GM23338 (cell line): ENCODE data around the gene SPTB. TPM values are rescaled to one million over a fixed set of nuclear protein-coding genes. Genes with fewer than 3 reads are reported as not detected.

Source experiments
- ATAC-seq: fragments of 200-7000 bp; cut with Tn5 transposase; 3 replicates; pipeline ENCODE4 v1.9.1; 2020
- DNase-seq: peaks from one replicate; pipeline ENCODE4 v3.0.0-alpha.2; 2015; ENCODE audit warnings: low spot score
- H2AFZ ChIP-seq: fragments of 200-600 bp; sonication (generic); 2 replicates; pipeline ENCODE4 v1.8.0; 2016; ENCODE audit warnings: antibody characterized with exemption, mild to moderate bottlenecking, moderate library complexity
- H3F3A ChIP-seq: fragments of 200-600 bp; sonication (generic); replicated peaks from 2 replicates; pipeline ENCODE4 v1.8.0; 2017; ENCODE audit warnings: antibody characterized with exemption, mixed run types, low read depth
- H3K27ac ChIP-seq: fragments of 200-600 bp; sonication (generic); 2 replicates; pipeline ENCODE4 v1.6.1; 2016; ENCODE audit warnings: low read depth
- H3K27me3 ChIP-seq: fragments of 200-600 bp; sonication (generic); 2 replicates; pipeline ENCODE4 v1.8.0; 2016; ENCODE audit warnings: mild to moderate bottlenecking, mixed run types, moderate library complexity; ENCODE audit not compliant: insufficient read depth
- H3K36me3 ChIP-seq: fragments of 200-600 bp; sonication (generic); 2 replicates; pipeline ENCODE4 v1.8.0; 2016; ENCODE audit warnings: mild to moderate bottlenecking; ENCODE audit not compliant: insufficient read depth
- H3K4me1 ChIP-seq: fragments of 200-600 bp; sonication (generic); 2 replicates; pipeline ENCODE4 v1.8.0; 2016; ENCODE audit warnings: mild to moderate bottlenecking, moderate library complexity; ENCODE audit not compliant: insufficient read depth
- H3K4me2 ChIP-seq: fragments of 200-600 bp; sonication (generic); 2 replicates; pipeline ENCODE4 v1.7.1; 2017; ENCODE audit warnings: mixed run types
- H3K4me3 ChIP-seq: fragments of 200-600 bp; sonication (generic); 2 replicates; pipeline ENCODE4 v1.6.1; 2016; ENCODE audit warnings: mixed run types
- H3K79me2 ChIP-seq: fragments of 200-600 bp; sonication (generic); replicated peaks from 2 replicates; pipeline ENCODE4 v1.8.0; 2017; ENCODE audit warnings: mild to moderate bottlenecking; ENCODE audit not compliant: insufficient read depth
- H3K9me2 ChIP-seq: fragments of 200-600 bp; sonication (generic); 2 replicates; pipeline ENCODE4 v1.8.0; 2017; ENCODE audit not compliant: insufficient read depth
- H4K20me1 ChIP-seq: fragments of 200-600 bp; sonication (generic); replicated peaks from 2 replicates; pipeline ENCODE4 v1.8.0; 2017; ENCODE audit warnings: mild to moderate bottlenecking; ENCODE audit not compliant: insufficient read depth
- H3K27ac Mint-ChIP-seq: 2 replicates; pipeline ENCODE4 v1.8.0; 2020; ENCODE audit warnings: inconsistent platforms, mild to moderate bottlenecking, moderate library complexity, mixed read lengths
- H3K27me3 Mint-ChIP-seq: 3 replicates; pipeline ENCODE4 v1.8.0; 2022; ENCODE audit warnings: low read depth, mild to moderate bottlenecking, moderate library complexity, mixed read lengths, inconsistent platforms; ENCODE audit not compliant: insufficient read depth, poor library complexity
- H3K36me3 Mint-ChIP-seq: 3 replicates; pipeline ENCODE4 v1.8.0; 2021; ENCODE audit warnings: low read depth, mild to moderate bottlenecking, inconsistent platforms, moderate library complexity, mixed read lengths
- H3K4me1 Mint-ChIP-seq: 3 replicates; pipeline ENCODE4 v1.8.0; 2020; ENCODE audit warnings: mild to moderate bottlenecking, inconsistent platforms, mixed read lengths
- H3K4me3 Mint-ChIP-seq: 3 replicates; pipeline ENCODE4 v1.8.0; 2021; ENCODE audit warnings: moderate library complexity, mild to moderate bottlenecking, inconsistent platforms, mixed read lengths
- H3K9me3 Mint-ChIP-seq: 3 replicates; pipeline ENCODE4 v1.8.0; 2020; ENCODE audit warnings: moderate library complexity, mild to moderate bottlenecking, inconsistent platforms, mixed read lengths
- EZH2 ChIP-seq: fragments of 200-600 bp; sonication (generic); IDR thresholded peaks from one replicate; pipeline ENCODE4 v1.8.0; 2017; ENCODE audit warnings: antibody characterized with exemption, mild to moderate bottlenecking, low read depth; ENCODE audit not compliant: unreplicated experiment
- EZH2phosphoT487 ChIP-seq: fragments of 200-600 bp; sonication (generic); IDR thresholded peaks from one replicate; pipeline ENCODE4 v1.8.1; 2018; ENCODE audit warnings: antibody characterized with exemption; ENCODE audit not compliant: unreplicated experiment
- JUNB ChIP-seq: IDR thresholded peaks from one replicate; pipeline ENCODE4 v1.6.1; 2016; ENCODE audit warnings: antibody characterized with exemption; ENCODE audit not compliant: unreplicated experiment
- POLR2AphosphoS5 ChIP-seq: IDR thresholded peaks from 2 replicates; pipeline ENCODE4 v1.6.1; 2016; ENCODE audit warnings: antibody characterized with exemption, low read depth
- ZNF114 ChIP-seq: fragments of 250-450 bp; sonication (Bioruptor Pico); IDR thresholded peaks from 2 replicates; pipeline ENCODE4 v1.5.0; 2020; ENCODE audit warnings: mild to moderate bottlenecking, moderate library complexity
- ZNF331 ChIP-seq: fragments of 250-450 bp; sonication (Bioruptor Pico); IDR thresholded peaks from 2 replicates; pipeline ENCODE4 v1.5.0; 2020; ENCODE audit warnings: low read depth, mild to moderate bottlenecking, moderate library complexity
- polyA plus RNA-seq: library from polyadenylated mRNA; unstranded; fragments of >200 nt; fragmentation: Nextera tagmentation; extraction: Ambion mirVana; gene quantifications from 2 replicates; pipeline ENCODE4 v1.2.1, GENCODE V29; 2016
- total RNA-seq: library from RNA; depleted of rRNA; stranded (reverse); fragments of >200 nt; shearing (Covaris generic); gene quantifications from 2 replicates; pipeline ENCODE4 v1.2.3, GENCODE V29; 2014
- TF ChIP-seq, protein P1 (sequence below): IDR thresholded peaks from 2 replicates; pipeline ENCODE4 v1.6.1; 2016; ENCODE audit warnings: antibody characterized with exemption
- TF ChIP-seq, protein P2 (sequence below): IDR thresholded peaks from one replicate; pipeline ENCODE4 v1.6.1; 2018; ENCODE audit warnings: antibody characterized with exemption; ENCODE audit not compliant: unreplicated experiment
- TF ChIP-seq, protein P3 (sequence below), 2 experiments: fragments of 200-600 bp in 1 of 2; sonication (generic) in 1 of 2; conservative IDR thresholded peaks; 2 replicates each; pipeline versions ENCODE4 v1.5.1 to v1.6.1; 2016 to 2017; ENCODE audit warnings: antibody characterized with exemption in 2 of 2, low read depth in 2 of 2, mild to moderate bottlenecking in 2 of 2, moderate library complexity in 1 of 2
- TF ChIP-seq, protein P4 (sequence below): fragments of 250-450 bp; sonication (Bioruptor Pico); IDR thresholded peaks from 2 replicates; pipeline ENCODE4 v1.5.0; 2020; ENCODE audit warnings: mild to moderate bottlenecking, moderate library complexity

SPTB gene
- total and polyA plus RNA-seq, 2 experiments from 2014 or later, result 1.1 to 1.9 TPM

DNA sequence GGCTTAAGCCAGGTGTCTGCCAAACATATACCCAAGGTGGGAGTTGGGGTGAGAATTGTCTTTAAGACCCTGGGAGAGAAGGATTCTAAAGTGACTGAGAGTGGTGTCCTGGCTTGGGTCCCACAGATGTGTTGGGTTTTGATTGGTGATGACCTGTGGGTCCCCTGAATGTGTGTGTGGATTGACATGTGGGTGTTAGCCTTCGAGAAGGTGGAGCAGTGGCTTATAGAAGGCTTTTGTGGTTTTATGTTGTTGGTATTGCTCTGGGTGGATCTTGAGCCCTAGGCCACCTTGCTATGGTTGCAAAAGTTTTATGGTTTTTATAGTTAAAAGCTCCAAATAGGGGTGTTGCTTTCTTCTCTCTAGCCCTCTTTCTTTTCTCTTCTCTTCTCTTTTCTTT, 145.8 kb downstream of the SPTB start:
- H4K20me1 ChIP-seq, result peaks cover 8% of the 10 kb centered on the region; the same call in 1 of the 2 replicates
- DNase-seq, result no peak
- Mint-ChIP-seq H3K9me3 (no peaks in the 10 kb centered on the region), H3K4me1 (peaks cover 31% of the 10 kb centered on the region), H3K27ac (no peak overlapping the region), H3K4me3 (no peak overlapping the region), H3K36me3 (peaks cover 68% of the 10 kb centered on the region), H3K27me3 (peaks cover 6% of the 10 kb centered on the region)
- no peak overlapping the region for H3K4me3 ChIP-seq
- peaks cover 8% of the 10 kb centered on the region for H3K4me1 ChIP-seq
- peaks cover 22% of the 10 kb centered on the region for H3K79me2 ChIP-seq
- no peaks in the 10 kb centered on the region for H3K27me3 ChIP-seq
- 0 out of 2 replicates have a peak, but pooled peaks cover 6% of the 10 kb centered on the region for H3F3A ChIP-seq
- H3K27ac ChIP-seq, result no peak overlapping the region
- no peak overlapping the region for H3K4me2 ChIP-seq
- H3K36me3 ChIP-seq, result peaks cover 4% of the 10 kb centered on the region; the same call in 1 of the 2 replicates
- H3K9me2 ChIP-seq, result no peaks in the 10 kb centered on the region
- TF ChIP-seq POLR2AphosphoS5 (no peak), EZH2phosphoT487 (no peak), ZNF331 (CRISPR knock-in tag) (no peak), EZH2 (no peak), JUNB (no peak), ZNF114 (no peak)
- TF ChIP-seq, protein P1, sequence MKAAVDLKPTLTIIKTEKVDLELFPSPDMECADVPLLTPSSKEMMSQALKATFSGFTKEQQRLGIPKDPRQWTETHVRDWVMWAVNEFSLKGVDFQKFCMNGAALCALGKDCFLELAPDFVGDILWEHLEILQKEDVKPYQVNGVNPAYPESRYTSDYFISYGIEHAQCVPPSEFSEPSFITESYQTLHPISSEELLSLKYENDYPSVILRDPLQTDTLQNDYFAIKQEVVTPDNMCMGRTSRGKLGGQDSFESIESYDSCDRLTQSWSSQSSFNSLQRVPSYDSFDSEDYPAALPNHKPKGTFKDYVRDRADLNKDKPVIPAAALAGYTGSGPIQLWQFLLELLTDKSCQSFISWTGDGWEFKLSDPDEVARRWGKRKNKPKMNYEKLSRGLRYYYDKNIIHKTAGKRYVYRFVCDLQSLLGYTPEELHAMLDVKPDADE, result no peak
- TF ChIP-seq, protein P2, sequence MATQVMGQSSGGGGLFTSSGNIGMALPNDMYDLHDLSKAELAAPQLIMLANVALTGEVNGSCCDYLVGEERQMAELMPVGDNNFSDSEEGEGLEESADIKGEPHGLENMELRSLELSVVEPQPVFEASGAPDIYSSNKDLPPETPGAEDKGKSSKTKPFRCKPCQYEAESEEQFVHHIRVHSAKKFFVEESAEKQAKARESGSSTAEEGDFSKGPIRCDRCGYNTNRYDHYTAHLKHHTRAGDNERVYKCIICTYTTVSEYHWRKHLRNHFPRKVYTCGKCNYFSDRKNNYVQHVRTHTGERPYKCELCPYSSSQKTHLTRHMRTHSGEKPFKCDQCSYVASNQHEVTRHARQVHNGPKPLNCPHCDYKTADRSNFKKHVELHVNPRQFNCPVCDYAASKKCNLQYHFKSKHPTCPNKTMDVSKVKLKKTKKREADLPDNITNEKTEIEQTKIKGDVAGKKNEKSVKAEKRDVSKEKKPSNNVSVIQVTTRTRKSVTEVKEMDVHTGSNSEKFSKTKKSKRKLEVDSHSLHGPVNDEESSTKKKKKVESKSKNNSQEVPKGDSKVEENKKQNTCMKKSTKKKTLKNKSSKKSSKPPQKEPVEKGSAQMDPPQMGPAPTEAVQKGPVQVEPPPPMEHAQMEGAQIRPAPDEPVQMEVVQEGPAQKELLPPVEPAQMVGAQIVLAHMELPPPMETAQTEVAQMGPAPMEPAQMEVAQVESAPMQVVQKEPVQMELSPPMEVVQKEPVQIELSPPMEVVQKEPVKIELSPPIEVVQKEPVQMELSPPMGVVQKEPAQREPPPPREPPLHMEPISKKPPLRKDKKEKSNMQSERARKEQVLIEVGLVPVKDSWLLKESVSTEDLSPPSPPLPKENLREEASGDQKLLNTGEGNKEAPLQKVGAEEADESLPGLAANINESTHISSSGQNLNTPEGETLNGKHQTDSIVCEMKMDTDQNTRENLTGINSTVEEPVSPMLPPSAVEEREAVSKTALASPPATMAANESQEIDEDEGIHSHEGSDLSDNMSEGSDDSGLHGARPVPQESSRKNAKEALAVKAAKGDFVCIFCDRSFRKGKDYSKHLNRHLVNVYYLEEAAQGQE, result no peak
- TF ChIP-seq, protein P3, sequence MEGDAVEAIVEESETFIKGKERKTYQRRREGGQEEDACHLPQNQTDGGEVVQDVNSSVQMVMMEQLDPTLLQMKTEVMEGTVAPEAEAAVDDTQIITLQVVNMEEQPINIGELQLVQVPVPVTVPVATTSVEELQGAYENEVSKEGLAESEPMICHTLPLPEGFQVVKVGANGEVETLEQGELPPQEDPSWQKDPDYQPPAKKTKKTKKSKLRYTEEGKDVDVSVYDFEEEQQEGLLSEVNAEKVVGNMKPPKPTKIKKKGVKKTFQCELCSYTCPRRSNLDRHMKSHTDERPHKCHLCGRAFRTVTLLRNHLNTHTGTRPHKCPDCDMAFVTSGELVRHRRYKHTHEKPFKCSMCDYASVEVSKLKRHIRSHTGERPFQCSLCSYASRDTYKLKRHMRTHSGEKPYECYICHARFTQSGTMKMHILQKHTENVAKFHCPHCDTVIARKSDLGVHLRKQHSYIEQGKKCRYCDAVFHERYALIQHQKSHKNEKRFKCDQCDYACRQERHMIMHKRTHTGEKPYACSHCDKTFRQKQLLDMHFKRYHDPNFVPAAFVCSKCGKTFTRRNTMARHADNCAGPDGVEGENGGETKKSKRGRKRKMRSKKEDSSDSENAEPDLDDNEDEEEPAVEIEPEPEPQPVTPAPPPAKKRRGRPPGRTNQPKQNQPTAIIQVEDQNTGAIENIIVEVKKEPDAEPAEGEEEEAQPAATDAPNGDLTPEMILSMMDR (conservative IDR thresholded peaks at IDR 0.05; ENCODE audit: low read depth in 2 of 2), result no peak
- TF ChIP-seq, protein P4, sequence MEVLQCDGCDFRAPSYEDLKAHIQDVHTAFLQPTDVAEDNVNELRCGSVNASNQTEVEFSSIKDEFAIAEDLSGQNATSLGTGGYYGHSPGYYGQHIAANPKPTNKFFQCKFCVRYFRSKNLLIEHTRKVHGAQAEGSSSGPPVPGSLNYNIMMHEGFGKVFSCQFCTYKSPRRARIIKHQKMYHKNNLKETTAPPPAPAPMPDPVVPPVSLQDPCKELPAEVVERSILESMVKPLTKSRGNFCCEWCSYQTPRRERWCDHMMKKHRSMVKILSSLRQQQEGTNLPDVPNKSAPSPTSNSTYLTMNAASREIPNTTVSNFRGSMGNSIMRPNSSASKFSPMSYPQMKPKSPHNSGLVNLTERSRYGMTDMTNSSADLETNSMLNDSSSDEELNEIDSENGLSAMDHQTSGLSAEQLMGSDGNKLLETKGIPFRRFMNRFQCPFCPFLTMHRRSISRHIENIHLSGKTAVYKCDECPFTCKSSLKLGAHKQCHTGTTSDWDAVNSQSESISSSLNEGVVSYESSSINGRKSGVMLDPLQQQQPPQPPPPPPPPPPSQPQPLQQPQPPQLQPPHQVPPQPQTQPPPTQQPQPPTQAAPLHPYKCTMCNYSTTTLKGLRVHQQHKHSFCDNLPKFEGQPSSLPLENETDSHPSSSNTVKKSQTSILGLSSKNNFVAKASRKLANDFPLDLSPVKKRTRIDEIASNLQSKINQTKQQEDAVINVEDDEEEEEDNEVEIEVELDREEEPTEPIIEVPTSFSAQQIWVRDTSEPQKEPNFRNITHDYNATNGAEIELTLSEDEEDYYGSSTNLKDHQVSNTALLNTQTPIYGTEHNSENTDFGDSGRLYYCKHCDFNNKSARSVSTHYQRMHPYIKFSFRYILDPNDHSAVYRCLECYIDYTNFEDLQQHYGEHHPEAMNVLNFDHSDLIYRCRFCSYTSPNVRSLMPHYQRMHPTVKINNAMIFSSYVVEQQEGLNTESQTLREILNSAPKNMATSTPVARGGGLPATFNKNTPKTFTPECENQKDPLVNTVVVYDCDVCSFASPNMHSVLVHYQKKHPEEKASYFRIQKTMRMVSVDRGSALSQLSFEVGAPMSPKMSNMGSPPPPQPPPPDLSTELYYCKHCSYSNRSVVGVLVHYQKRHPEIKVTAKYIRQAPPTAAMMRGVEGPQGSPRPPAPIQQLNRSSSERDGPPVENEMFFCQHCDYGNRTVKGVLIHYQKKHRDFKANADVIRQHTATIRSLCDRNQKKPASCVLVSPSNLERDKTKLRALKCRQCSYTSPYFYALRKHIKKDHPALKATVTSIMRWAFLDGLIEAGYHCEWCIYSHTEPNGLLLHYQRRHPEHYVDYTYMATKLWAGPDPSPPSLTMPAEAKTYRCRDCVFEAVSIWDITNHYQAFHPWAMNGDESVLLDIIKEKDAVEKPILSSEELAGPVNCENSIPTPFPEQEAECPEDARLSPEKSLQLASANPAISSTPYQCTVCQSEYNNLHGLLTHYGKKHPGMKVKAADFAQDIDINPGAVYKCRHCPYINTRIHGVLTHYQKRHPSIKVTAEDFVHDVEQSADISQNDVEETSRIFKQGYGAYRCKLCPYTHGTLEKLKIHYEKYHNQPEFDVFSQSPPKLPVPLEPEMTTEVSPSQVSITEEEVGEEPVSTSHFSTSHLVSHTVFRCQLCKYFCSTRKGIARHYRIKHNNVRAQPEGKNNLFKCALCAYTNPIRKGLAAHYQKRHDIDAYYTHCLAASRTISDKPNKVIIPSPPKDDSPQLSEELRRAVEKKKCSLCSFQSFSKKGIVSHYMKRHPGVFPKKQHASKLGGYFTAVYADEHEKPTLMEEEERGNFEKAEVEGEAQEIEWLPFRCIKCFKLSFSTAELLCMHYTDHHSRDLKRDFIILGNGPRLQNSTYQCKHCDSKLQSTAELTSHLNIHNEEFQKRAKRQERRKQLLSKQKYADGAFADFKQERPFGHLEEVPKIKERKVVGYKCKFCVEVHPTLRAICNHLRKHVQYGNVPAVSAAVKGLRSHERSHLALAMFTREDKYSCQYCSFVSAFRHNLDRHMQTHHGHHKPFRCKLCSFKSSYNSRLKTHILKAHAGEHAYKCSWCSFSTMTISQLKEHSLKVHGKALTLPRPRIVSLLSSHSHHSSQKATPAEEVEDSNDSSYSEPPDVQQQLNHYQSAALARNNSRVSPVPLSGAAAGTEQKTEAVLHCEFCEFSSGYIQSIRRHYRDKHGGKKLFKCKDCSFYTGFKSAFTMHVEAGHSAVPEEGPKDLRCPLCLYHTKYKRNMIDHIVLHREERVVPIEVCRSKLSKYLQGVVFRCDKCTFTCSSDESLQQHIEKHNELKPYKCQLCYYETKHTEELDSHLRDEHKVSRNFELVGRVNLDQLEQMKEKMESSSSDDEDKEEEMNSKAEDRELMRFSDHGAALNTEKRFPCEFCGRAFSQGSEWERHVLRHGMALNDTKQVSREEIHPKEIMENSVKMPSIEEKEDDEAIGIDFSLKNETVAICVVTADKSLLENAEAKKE, result no peak
- no peak overlapping the region for H2AFZ ChIP-seq
- ATAC-seq, result no peak
